HCT116 (cell line): ENCODE measurements around the gene ATP5F1A. TPM values are rescaled to one million over a fixed set of nuclear protein-coding genes. Genes with fewer than 3 reads are reported as not detected.

Source experiments
- ATAC-seq: fragments of 200-7000 bp; cut with Tn5 transposase; 2 replicates; pipeline ENCODE4 v1.9.1; 2020; ENCODE audit warnings: mild to moderate bottlenecking, moderate library complexity
- BruUV-seq: library from RNA; stranded (reverse); fragments of 400-500 nt; replicated peaks from 2 replicates; lab custom pipeline; 2021; lab: Mats Ljungman, UMichigan
- CTCF ChIA-PET: fragments of 300-600 bp; sonication (Branson Sonifier 250); formaldehyde crosslinking; loops from one replicate; lab custom pipeline; 2021; ENCODE audit warnings: antibody characterized with exemption; lab: Charles Lee
- POLR2A ChIA-PET: fragments of 300-600, 350-600 bp; sonication (Branson Sonifier 250); formaldehyde crosslinking; loops from one replicate; lab custom pipeline; 2021; ENCODE audit warnings: antibody characterized with exemption; lab: Charles Lee
- RAD21 ChIA-PET, 2 experiments: fragments of 300-600 bp; sonication (Branson Sonifier 250); formaldehyde crosslinking; loops; one replicate each; lab custom pipeline; 2023; ENCODE audit warnings: low total read pairs in 2 of 2; ENCODE audit not compliant: uncharacterized antibody in 2 of 2, unreplicated experiment in 2 of 2, low non-redundant PET in 1 of 2; lab: Charles Lee
- DNase-seq: peaks from one replicate; pipeline ENCODE4 v3.0.0-alpha.2; 2010; ENCODE audit warnings: low read depth, low spot score
- H2AFZ ChIP-seq: fragments of 200-600 bp; shearing (Covaris generic), sonication (generic); 2 replicates; pipeline ENCODE4 v1.6.1; 2017; ENCODE audit warnings: low read depth, mixed run types, mixed read lengths, antibody characterized with exemption, low read length; ENCODE audit not compliant: poor library complexity, severe bottlenecking
- H3K27ac ChIP-seq: 2 replicates; pipeline ENCODE4 v1.5.1; 2012; ENCODE audit warnings: low read depth, low read length
- H3K27me3 ChIP-seq: fragments of 200-600 bp; sonication (generic); 2 replicates; pipeline ENCODE4 v1.6.1; 2016; ENCODE audit warnings: mixed run types, low read length, mixed read lengths; ENCODE audit not compliant: insufficient read depth
- H3K36me3 ChIP-seq, 2 experiments: fragments of 200-500 bp in 1 of 2; fragments of 200-600 bp in 1 of 2; sonication (Bioruptor generic) in 1 of 2; sonication (generic) in 1 of 2; 2 replicates each; pipeline versions ENCODE4 v1.5.1 to v1.6.1; 2014 to 2016; ENCODE audit warnings: low read length in 2 of 2, inconsistent platforms in 1 of 2, mixed read lengths in 1 of 2, mixed run types in 1 of 2; ENCODE audit not compliant: insufficient read depth in 2 of 2, control insufficient read depth in 1 of 2
- H3K4me1 ChIP-seq, 2 experiments: fragments of 200-600 bp in 1 of 2; sonication (generic) in 1 of 2; 2 replicates each; pipeline versions ENCODE4 v1.5.1 to v1.6.1; 2012 to 2017; ENCODE audit warnings: low read length in 2 of 2, inconsistent platforms in 1 of 2, mild to moderate bottlenecking in 1 of 2, mixed read lengths in 1 of 2, mixed run types in 1 of 2, moderate library complexity in 1 of 2; ENCODE audit not compliant: insufficient read depth in 2 of 2, control insufficient read depth in 1 of 2
- H3K4me2 ChIP-seq: fragments of 200-600 bp; sonication (generic); 2 replicates; pipeline ENCODE4 v1.6.1; 2017; ENCODE audit warnings: mixed run types, low read length, mixed read lengths
- H3K4me3 ChIP-seq, 2 experiments: fragments of 200-600 bp in 1 of 2; sonication (generic) in 1 of 2; replicated peaks in 1 of 2; 2 replicates each; pipeline ENCODE4 v1.5.1; 2011 to 2016; ENCODE audit warnings: low read length in 2 of 2, control low read depth in 1 of 2, low read depth in 1 of 2, mild to moderate bottlenecking in 1 of 2, mixed read lengths in 1 of 2, mixed run types in 1 of 2
- H3K79me2 ChIP-seq: fragments of 200-600 bp; sonication (generic); 2 replicates; pipeline ENCODE4 v1.6.1; 2017; ENCODE audit warnings: mild to moderate bottlenecking, mixed run types, low read length, moderate library complexity, mixed read lengths; ENCODE audit not compliant: insufficient read depth
- H3K9ac ChIP-seq: fragments of 200-600 bp; sonication (generic); 2 replicates; pipeline ENCODE4 v1.6.1; 2016; ENCODE audit warnings: low read length, mixed read lengths
- H3K9me2 ChIP-seq: fragments of 200-600 bp; sonication (generic), shearing (Covaris generic); 2 replicates; pipeline ENCODE4 v1.6.1; 2017; ENCODE audit warnings: mixed run types, mild to moderate bottlenecking, moderate library complexity; ENCODE audit not compliant: insufficient read depth
- H3K9me3 ChIP-seq, 2 experiments: fragments of 200-500 bp in 1 of 2; fragments of 200-600 bp in 1 of 2; sonication (Bioruptor generic) in 1 of 2; sonication (generic) in 1 of 2; 2 replicates each; pipeline ENCODE4 v1.6.1; 2014 to 2017; ENCODE audit warnings: low read length in 2 of 2, mixed read lengths in 2 of 2, inconsistent platforms in 1 of 2, low read depth in 1 of 2, mild to moderate bottlenecking in 1 of 2, mixed run types in 1 of 2, moderate library complexity in 1 of 2; ENCODE audit not compliant: control insufficient read depth in 1 of 2, insufficient read depth in 1 of 2
- H4K20me1 ChIP-seq: fragments of 200-600 bp; sonication (generic), shearing (Covaris generic); 2 replicates; pipeline ENCODE4 v1.6.1; 2017; ENCODE audit warnings: mixed run types, mild to moderate bottlenecking, moderate library complexity; ENCODE audit not compliant: insufficient read depth
- ATF3 ChIP-seq: IDR thresholded peaks from 2 replicates; pipeline ENCODE4 v1.6.1; 2012
- CBX3 ChIP-seq: IDR thresholded peaks from 2 replicates; pipeline ENCODE4 v1.6.1; 2012; ENCODE audit warnings: low read depth
- CEBPB ChIP-seq: IDR thresholded peaks from 2 replicates; pipeline ENCODE4 v1.6.1; 2012; ENCODE audit warnings: low read depth
- ELF1 ChIP-seq: IDR thresholded peaks from 2 replicates; pipeline ENCODE4 v1.6.1; 2012; ENCODE audit warnings: low read depth, borderline replicate concordance
- EZH2 ChIP-seq: fragments of 200-600 bp; sonication (generic); IDR thresholded peaks from 2 replicates; pipeline ENCODE4 v1.6.1; 2017; ENCODE audit warnings: antibody characterized with exemption, mixed run types
- EZH2phosphoT487 ChIP-seq: fragments of 200-600 bp; IDR thresholded peaks from 2 replicates; pipeline ENCODE4 v1.6.1; 2018; ENCODE audit warnings: antibody characterized with exemption, borderline replicate concordance
- FOSL1 ChIP-seq: IDR thresholded peaks from 2 replicates; pipeline ENCODE4 v1.6.1; 2012; ENCODE audit warnings: low read depth
- JUND ChIP-seq: IDR thresholded peaks from 2 replicates; pipeline ENCODE4 v1.6.1; 2012
- MAX ChIP-seq: IDR thresholded peaks from 2 replicates; pipeline ENCODE4 v1.6.1; 2012
- POLR2A ChIP-seq: IDR thresholded peaks from 2 replicates; pipeline ENCODE4 v1.7.0; 2011; ENCODE audit warnings: borderline replicate concordance; ENCODE audit not compliant: insufficient read depth, insufficient read length; ENCODE audit errors: extremely low read depth
- POLR2AphosphoS5 ChIP-seq: IDR thresholded peaks from 2 replicates; pipeline ENCODE4 v1.6.1; 2011; ENCODE audit warnings: mild to moderate bottlenecking, low read depth, low read length, moderate library complexity
- RAD21 ChIP-seq: IDR thresholded peaks from 2 replicates; pipeline ENCODE4 v1.6.1; 2012; ENCODE audit warnings: low read depth, mild to moderate bottlenecking
- REST ChIP-seq: IDR thresholded peaks from 2 replicates; pipeline ENCODE4 v1.6.1; 2012; ENCODE audit warnings: low read depth
- SP1 ChIP-seq: IDR thresholded peaks from 2 replicates; pipeline ENCODE4 v1.6.1; 2012; ENCODE audit warnings: low read depth
- SRF ChIP-seq: IDR thresholded peaks from 2 replicates; pipeline ENCODE4 v1.6.1; 2012; ENCODE audit warnings: low read depth
- TCF7L2 ChIP-seq: IDR thresholded peaks from 2 replicates; pipeline ENCODE4 v1.7.0; 2011; ENCODE audit warnings: borderline replicate concordance, inconsistent platforms; ENCODE audit not compliant: insufficient read depth, insufficient read length; ENCODE audit errors: extremely low read depth
- YY1 ChIP-seq: IDR thresholded peaks from 2 replicates; pipeline ENCODE4 v1.6.1; 2011; ENCODE audit warnings: low read length, low read depth, moderate library complexity, mild to moderate bottlenecking; ENCODE audit not compliant: insufficient replicate concordance; ENCODE audit errors: extremely low read depth
- ZBTB33 ChIP-seq: IDR thresholded peaks from 2 replicates; pipeline ENCODE4 v1.6.1; 2011; ENCODE audit warnings: mild to moderate bottlenecking, low read length, moderate library complexity; ENCODE audit not compliant: insufficient replicate concordance; ENCODE audit errors: extremely low read depth
- ZFX ChIP-seq: fragments of 450-650 bp; IDR thresholded peaks from 2 replicates; pipeline ENCODE4 v1.6.1; 2017
- intact Hi-C: fragments of 100-400 bp; cut with micrococcal nuclease; formaldehyde crosslinking; loops from 2 replicates; pipeline ENCODE4 v1.10.0; 2022
- total RNA-seq: library from RNA; stranded (reverse); gene quantifications from one replicate; pipeline ENCODE4 v1.2.1, GENCODE V29; 2021; ENCODE audit not compliant: unreplicated experiment

Gene ATP5F1A
- total RNA-seq, 1 experiment from 2014 or later: 563 TPM

- POLR2A ChIA-PET: no interaction called here
- Histone ChIP-seq H3K36me3 (no peaks in the 10 kb centered on the region), H4K20me1 (no peaks in the 10 kb centered on the region), H3K4me1 (no peaks in the 10 kb centered on the region), H2AFZ (no peak overlapping the region), H3K9me3 (no peaks in the 10 kb centered on the region), H3K9me2 (no peaks in the 10 kb centered on the region), H3K4me3 (no peak overlapping the region), H3K79me2 (no peaks in the 10 kb centered on the region), H3K9ac (no peak overlapping the region), H3K27me3 (no peaks in the 10 kb centered on the region), H3K27ac (no peak overlapping the region)
- RAD21 ChIA-PET: no interaction called here
- CTCF ChIA-PET: no interaction called here
- intact Hi-C loops: no loop called here
- TF ChIP-seq EZH2phosphoT487 (no peak), ELF1 (no peak), CBX3 (no peak), YY1 (no peak), POLR2AphosphoS5 (no peak), TCF7L2 (no peak), ZFX (no peak), EZH2 (no peak), FOSL1 (no peak), ZBTB33 (no peak), SP1 (no peak), REST (no peak), CEBPB (no peak), POLR2A (no peak), RAD21 (no peak), ATF3 (no peak), JUND (no peak), MAX (no peak), SRF (no peak)
- TF ChIP-seq, all 23 proteins: peak for 0
- no TSS peak for BruUV-seq
- H3K4me2 ChIP-seq: no peak overlapping the region
- DNase-seq: no peak
- ATAC-seq: no peak
These were observed 62.1 kb downstream of the ATP5F1A start for GRCh38 chr18:46035696-46036680.
